NCI-H2029 (cell line): ENCODE results near the gene RFC1.
"Not testable (repeated sequence)": the region's sequence is repeated elsewhere in the genome, so short reads cannot be mapped to it uniquely, and the experiment has no call there.

Source experiments
- DNase-seq: peaks from one replicate; lab custom pipeline; 2025; lab: John Stamatoyannopoulos, UW

RFC1 gene

DNA sequence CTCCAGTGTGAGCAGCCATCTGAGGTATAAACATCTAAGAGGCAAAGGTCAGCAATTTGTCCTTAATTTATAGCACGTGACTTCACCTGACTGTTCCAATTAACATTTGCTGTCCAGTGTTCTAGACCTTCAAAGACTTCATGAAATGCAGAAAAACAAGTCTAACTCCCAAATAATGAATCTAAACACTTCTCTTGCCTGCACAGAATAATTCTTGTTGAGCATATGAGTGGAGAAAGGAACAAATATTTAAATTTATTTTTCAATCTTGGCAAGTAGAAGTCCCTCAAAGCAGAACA is 12.0 kb downstream of the RFC1 start:
- no peak for DNase-seq

DNA sequence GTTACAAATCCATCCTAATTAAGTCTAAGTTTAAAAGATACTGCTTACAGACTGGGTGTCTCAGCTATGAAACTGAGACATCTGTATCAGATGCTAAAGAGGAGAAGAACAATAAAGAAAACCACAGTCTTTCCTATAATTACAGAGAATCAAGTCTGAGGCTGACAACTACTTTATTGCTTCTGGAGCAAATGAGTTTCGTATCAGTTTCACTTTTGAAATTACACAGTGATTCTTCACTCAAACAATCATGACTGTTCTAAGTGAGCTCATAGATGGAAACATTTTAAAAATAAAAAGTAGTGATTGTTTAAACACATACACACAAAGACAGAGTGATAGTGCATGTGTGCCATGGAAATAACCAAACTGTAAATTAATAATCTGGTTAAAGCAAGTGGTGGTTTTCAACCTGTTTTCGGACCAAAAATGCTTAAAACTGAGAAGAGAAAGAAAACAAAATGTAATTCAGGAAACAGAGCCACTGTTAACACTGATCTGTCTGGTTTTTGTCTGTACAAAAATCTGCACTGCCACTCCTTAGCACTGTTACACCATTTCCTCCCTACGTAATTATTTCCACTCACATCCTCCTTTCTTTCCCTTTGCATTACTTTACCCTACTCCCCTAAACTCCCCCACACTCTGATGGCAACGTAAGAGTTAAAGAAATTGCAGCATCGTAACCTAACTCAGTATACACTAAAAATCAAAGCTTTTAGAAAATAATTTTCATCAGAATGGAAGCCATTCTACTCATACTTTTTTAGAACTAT is 12.5 kb downstream of the RFC1 start:
- DNase-seq = no peak

DNA sequence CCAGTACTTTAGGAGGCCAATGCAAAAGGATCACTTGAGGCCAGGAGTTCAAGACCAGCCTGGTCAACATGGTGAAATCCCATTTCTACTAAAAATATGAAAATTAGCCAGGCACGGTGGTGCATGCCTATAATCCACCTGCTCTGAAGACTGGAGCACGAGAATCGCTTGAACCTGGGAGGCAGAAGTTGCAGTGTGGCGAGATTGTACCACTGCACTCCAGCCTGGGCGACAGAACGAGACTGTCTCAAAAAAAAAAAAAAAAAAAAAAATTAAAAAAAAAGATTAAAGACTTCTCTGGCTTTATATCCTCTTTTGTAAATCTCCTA is 13.0 kb downstream of the RFC1 start:
- not testable (repeated sequence) for DNase-seq

DNA sequence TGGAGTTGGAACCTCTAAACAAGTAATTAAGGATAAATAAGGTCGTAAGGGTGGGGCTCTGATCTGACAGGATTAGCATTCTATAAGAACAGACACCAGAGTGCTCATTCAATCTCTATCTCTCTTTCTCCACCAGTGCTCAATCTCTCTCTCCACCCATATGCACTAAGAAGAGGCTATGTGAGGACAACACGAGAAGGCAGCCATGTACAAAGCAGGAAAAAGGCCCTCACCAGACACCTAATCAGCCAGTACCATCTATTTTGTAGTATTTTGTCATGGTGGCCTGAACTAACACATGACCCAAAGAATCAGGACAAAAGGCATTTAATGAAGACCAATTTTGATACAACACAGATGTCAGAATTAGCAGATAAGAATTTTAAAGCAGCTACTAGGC is 16.8 kb downstream of the RFC1 start:
- no peak for DNase-seq

DNA sequence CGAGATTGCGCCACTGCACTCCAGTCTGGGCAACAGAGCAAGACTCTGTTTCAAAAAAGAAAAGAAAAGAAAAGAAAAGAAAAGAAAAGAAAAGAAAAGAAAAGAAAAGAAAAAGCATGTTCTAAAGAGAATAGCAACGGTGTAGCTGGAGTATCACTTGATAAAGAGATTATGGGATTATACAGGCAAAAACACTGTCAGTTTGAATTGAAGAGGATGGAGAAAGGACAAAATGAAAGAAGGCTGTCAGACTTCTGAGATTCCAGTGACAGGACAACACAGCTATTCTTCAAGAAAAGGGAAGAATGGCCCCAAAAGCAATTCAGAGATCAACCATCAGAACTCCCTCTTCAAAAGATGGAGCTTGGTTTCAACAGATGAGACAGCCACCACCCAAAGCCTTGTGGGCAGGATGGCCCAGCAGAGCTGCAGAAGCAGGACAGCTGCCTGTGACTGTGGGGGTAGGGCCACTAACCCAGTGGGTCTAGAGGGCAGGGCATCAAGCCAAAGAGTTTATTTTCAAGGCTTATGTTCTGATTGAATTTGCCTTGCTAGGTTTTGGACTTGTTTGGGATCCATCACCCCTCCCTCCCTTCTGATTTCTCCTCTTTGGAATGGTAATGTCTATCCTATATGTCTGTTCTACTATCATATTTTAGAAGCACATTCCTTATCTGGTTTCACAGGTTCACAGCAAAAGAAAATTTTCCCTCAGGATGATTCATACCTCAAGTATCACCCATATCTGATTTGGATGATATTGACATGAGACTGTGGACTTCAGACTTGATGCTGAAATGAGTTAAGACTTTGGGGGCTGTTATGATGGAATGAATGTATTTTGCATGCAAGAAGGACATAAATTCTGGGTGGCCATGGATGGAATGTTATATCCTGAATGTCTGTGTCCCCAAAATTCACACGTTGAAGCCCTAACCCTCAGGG is 17.5 kb downstream of the RFC1 start:
- DNase-seq = no peak

DNA sequence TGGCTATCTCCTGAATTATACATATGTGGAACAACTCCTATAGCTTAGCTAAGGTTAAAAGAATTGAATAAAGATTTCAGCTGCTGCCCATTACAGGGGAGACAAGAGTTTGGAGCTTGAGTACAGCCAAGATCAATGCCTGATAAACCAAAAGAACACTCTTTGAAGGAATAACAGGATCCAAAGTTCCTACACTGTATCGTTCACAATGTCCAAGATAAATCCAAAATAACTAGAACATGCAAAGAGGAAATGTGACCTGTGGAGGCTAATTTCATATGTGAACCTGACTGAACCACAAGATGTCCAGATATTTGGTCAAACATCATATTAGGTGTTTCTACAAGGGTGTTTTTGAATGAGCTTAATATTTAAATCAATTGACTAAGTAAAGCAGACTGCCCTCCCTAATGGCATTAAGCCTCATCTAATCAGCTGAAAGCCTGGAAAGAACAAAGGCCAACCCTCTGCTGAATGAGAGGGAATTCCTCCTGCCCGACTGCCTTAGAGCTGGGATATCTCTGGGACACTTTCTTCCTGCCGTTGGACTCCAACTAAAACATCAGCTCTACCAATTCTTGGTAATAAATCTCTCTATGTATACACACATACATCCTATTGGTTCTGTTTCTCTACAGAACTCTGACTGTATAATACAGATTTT is 19.2 kb downstream of the RFC1 start:
- no peak for DNase-seq

DNA sequence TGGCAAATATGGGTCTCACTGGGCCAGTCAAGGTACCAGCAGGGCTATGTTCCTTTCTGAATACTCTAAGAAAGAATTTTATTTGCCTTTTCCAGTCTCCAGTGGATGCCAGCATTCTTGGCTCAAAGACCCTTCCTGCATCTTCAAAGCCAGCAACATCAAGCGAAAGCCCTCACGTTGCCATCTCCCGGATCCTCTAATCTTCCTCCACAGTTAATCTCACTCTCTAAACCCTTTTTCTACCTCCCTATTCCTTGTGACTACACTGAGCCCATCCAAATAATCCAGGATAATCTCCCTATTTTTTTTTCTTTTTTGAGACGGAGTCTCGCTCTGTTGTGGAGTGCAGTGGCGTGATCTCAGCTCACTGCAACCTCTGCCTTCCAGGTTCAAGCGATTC is 23.4 kb downstream of the RFC1 start:
- no peak for DNase-seq

DNA sequence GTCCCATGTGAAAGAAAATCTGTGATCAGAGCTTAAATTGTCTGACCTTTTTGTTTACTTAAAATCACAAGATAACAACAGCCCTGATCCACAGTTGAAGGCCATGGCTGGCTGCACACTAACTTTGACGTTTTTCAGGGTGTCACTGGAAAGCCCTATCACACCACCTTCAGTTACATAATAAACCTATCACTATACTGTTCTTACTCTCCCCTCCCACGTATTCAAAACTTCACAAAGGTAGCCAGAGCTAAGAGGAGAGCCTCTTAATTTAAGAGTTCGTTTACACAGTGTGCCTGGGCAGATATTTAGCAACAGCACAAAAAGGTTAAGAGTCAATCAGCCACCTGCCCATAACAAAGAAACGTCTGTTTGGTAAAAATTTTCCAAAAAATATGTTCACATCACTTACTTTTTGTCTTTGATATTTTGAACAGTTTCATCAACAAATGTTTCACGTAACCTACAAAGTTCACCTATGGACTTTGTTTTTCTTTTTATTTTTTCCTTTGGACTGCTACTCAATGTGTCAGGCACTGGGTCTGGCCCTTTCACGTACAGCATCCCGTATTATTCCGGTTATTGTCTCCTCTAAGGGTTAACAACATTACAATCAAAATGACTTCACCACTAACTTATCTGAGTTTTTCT is 25.0 kb downstream of the RFC1 start:
- DNase-seq = peak; percentile 53

DNA sequence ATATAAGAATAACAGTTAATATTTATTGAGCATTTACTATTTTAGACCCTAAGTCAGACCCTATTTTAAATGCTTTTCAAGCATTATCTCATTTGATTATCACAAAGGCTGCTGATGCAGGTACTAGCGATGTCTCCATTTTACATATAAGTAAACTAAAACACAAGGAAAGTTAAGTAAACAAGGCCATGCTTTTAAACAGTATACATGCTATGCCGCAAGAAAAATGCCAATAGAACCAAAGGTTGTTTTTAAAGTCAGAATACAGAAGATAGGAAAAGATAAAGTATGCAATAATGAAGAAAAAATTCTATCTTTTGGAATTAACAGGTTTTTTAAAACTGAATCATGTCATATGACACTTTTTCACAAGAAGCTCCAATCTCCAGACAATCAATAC is 26.2 kb downstream of the RFC1 start:
- DNase-seq = no peak

DNA sequence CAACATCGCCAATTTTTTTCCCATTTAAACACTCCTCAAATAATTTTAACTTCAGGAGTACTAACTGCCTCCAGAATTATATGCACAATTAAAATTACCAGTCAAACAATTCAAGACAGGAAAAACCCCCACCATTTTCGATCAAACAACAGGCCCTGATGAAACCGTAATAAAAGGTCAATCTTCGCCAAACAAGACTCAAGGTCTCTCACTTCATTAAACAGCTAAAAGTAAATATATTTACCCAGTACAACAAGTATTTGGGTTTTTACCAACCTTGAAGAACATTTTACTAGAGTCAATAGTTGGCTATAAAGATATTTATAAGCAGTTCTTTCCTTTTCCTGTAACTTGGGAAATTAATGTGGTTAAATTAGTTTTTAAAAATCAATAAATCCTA is 28.3 kb downstream of the RFC1 start:
- no peak for DNase-seq

DNA sequence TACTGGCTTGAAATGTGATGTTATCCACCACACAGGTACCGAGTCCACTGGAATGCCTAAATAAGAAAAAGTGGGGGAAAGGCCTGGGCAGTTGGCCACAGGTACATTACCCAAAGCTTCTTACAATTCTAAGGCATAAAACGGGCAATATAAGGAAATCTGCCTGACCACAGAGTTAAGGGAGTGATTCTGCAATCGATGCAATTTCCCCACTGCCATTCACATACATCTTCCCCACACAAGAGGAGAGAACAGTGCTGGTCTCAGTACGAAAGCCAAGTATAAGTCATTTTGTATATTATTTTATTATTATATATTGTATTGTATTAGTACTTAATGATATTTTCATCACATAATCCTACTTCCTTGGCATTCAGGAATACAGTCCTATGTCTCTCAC is 30.6 kb downstream of the RFC1 start:
- DNase-seq = no peak

DNA sequence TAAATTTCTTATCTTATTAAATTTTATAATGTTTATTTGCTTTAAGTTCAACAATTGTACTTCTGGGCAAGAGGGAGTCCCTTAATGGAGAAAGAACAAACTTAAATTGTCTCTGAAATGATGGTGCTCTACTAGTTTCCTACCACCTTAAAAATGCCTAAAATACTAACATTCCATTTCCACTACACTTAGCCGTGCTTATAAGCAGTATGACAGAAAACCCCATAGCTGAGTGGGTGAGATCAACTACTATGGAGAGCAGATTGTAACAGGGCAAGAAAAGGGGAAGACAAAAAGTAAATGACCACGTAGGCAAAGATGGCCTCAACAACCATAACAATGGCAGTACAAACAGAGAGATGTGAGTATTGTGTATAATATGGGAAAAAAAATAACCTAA is 35.0 kb downstream of the RFC1 start:
- no peak for DNase-seq

DNA sequence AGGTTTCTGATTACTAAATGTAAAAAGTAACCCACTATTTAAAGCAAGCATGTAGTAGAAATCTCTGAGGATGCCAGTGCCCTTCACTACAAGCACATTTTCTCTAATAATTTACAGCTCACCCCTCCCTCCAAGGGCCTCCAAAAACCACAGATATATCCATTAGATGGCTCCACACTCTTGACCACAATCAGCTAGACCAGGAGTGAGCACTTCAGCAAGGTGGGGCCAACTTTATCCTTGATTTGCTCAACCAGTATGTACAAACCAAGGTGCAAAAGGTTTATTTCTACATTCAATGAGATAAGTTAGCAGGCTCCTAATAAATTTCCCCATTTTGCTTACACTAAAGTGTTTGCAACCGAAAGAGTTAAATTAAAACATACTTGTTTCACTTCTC is 35.8 kb downstream of the RFC1 start:
- no peak for DNase-seq

DNA sequence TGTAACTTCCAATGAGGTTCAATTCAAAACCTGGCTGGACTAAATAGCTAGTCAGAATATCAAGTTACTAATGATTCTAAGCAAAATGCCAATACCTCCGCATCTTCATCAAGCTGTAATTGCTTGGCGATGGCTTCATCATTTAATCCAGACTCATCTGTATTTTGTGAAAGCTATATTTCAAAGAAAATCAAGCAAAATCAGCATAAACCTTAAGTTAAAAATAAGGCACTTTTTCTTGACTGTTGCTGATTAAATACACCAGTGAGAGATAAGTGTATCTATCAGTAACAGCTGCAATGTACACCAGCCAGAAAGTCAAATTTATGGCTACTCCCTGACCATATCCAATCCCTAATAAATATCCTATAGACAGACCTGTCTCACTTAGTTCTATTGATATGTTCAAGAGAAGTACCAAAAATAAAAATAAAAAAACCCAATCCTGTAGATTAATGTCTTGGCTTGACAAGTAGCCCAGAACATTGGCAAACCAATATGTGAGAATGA is 39.6 kb downstream of the RFC1 start:
- DNase-seq = no peak

DNA sequence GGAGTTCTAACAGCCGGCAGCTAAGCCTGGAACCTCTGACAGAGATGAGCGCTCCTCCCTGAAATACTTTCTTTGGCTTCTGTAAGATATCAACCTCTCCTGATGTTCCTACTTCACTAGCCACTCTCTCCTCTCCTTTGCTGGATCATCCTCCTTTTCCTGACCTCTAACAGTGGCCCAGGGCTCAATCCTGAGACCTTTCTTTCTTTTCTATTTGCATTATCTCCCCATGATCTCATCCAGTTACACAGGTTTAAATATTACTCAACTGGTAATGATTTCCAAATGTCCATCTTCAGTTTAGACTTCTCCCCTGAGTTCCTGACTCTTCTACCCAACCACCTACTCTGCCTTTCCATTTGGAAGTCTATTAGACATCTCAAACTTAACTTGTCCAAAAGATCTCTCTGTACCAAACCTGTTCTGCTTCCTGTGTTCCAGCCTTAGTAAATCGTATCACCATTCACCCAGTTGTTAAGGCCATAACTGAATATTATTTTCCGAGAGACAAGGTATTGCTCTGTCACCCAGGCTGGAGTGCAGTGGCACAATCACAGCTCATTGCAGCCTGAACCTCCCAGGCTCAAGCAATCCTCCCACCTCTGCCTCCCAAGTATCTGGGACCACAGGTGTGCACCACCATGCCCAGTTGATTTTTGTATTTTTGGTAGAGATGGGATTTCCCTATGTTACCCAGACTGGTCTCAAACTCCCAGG is 41.1 kb downstream of the RFC1 start:
- DNase-seq = no peak

DNA sequence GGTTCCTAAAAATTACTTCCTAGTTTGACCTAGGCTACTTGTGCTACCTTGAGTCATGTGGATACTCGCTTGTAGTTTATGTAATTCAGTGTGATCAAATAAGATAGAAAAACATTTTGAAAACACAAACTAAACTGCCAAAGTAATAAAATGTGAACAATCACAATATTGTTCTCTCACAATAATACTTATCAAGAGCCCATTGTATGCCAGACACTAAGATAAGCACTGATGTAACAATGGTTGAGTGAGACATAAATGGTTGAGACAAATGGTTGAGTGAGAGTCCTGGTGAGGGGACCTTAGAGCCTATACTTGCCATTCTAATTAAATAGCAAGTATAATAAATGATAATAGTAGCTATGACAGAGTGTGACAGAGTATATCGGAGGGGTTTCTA is 41.7 kb downstream of the RFC1 start:
- no peak for DNase-seq

DNA sequence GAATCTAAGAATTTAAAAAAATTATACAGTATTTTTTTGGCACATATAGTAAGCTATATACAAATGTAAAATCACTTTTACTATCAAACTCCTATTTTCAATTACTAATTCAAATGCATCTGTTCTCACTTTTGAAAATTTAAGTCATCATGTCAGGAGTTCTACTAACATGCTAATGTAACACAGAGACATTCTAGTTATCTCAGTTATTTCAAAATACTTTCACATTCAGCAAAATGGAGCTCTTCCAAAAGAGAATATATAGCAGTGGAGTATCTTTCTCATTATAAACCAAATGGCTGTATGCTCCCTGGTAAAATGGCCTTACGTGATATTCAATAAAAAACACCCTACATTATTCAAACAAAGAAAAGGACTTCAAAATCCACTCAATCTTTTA is 42.3 kb downstream of the RFC1 start:
- no peak for DNase-seq

DNA sequence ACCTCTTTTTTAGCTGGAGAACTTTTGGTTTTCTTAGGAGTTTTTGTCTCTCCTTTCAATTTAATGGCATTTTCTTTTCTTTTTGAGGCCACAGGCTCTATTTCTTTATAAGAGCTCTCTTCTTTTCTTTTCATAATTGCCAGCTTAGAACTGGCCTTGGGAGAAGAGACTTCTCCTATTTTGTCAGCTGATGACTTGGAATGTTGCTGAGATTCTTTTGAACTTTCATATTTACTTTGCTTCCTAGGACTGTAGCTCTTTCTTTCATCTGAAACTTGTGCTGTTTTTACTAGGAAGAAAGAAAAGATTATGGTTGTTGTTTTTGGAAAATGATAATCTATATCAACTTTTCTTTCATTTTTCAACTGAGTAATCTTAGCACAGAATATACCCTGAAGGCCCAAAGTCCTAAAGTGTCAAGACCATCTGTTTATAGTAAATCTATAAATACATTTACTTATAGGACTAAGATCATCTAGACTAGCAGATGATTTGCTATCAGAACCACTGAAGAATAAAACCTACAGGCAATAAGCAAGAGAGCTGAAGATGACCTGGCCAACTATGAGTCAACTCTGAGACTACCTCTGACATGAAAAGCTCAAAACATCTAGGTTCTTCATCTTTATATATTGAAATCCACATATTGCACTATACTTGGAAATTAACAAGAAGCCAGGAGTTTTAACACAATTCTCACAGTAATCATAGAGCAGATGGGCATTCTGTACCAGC is 45.6 kb downstream of the RFC1 start:
- DNase-seq = no peak

DNA sequence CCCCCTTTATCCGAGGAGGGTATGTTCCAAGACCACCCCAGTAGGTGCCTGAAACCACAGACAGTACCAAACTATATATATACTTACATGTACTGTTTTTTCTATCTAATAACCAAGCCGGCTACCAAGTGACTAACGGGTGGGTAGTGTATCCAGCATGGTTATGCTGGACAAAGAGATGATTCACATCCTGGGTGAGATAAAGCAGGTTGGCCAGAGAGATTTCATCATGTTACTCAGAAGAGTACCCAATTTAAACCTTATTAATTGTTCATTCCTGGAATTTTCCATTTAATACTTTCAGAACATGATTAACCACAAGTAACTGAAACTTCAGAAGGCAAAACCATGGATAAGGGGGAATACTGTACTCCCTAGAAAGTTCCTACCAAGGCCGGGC is 46.5 kb downstream of the RFC1 start:
- DNase-seq = no peak

DNA sequence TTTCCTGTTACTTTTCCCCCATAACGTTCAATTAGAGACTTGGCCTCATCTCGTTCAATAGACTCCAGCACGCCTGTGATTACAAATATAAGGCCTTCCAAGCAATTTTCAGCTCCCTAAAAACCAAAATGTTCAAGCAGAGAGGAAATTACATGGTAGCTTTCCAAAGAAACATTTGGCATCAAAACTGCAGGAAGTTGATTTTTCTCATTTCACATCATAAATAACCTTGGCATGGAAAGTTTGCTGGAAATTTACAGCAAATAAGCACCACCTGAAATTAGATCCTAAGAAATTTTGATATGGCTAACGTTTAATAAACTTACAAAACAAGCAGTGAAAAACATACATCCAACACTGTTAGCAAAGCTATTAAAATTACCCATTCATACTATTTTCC is 53.3 kb downstream of the RFC1 start:
- DNase-seq = no peak

DNA sequence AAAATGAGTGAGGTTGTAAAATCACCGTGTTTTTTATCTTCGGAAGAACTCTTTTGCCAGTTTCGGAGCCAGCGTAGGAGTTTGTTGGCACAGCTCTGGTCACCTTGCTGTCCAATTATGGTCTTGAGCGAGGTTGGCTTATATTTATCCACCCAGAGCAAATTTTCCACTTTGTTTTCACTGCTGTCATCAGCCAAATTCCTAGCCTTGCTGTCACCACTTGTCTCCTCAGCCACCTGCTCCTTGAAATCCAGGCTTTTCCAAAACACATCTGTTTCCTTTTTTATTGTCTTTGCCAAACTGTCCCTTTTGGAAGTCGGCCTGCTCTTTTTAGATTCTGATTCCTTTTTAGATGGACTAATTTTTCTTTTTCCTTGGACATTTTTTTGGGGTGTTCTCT is 57.6 kb downstream of the RFC1 start:
- DNase-seq = peak; percentile 95
